H1 (cell line): ENCODE results near the gene GFI1B. TPM values are rescaled to one million over a fixed set of nuclear protein-coding genes. Genes with fewer than 3 reads are reported as not detected.

ENCODE experiments used
- BACH1 ChIP-seq: IDR thresholded peaks from 2 replicates; pipeline ENCODE4 v1.6.1; 2012; ENCODE audit warnings: low read length, improper control_type of control experiment
- BRCA1 ChIP-seq: IDR thresholded peaks from 2 replicates; pipeline ENCODE4 v1.6.1; 2012; ENCODE audit warnings: low read depth, low read length, improper control_type of control experiment
- EZH2 ChIP-seq: fragments of 200-600 bp; sonication (generic); IDR thresholded peaks from 2 replicates; pipeline ENCODE4 v1.7.1; 2012; ENCODE audit warnings: low read depth, mild to moderate bottlenecking, moderate library complexity, low read length, inconsistent platforms; ENCODE audit not compliant: severe bottlenecking
- GABPA ChIP-seq: IDR thresholded peaks from 2 replicates; pipeline ENCODE4 v1.6.1; 2011; ENCODE audit warnings: mild to moderate bottlenecking, low read length, moderate library complexity, borderline replicate concordance; ENCODE audit not compliant: insufficient read depth
- HDAC2 ChIP-seq, 2 experiments: fragments of 300-600 bp in 1 of 2; sonication (generic) in 1 of 2; IDR thresholded peaks; 2 replicates each; pipeline ENCODE4 v1.6.1; 2011 to 2012; ENCODE audit warnings: low read depth in 2 of 2, low read length in 2 of 2, mild to moderate bottlenecking in 2 of 2, moderate library complexity in 2 of 2, borderline replicate concordance in 1 of 2, inconsistent platforms in 1 of 2
- POLR2A ChIP-seq, 2 experiments: IDR thresholded peaks; 1 replicate in 1 of 2; 2 replicates in 1 of 2; pipeline ENCODE4 v1.6.1; 2011; ENCODE audit warnings: low read depth in 2 of 2, low read length in 2 of 2, mild to moderate bottlenecking in 2 of 2; ENCODE audit errors: control extremely low read depth in 1 of 2
- POLR2AphosphoS5 ChIP-seq: IDR thresholded peaks from 2 replicates; pipeline ENCODE4 v1.6.1; 2011; ENCODE audit warnings: low read depth, low read length
- RFX5 ChIP-seq: IDR thresholded peaks from 2 replicates; pipeline ENCODE4 v1.6.1; 2011; ENCODE audit warnings: low read depth, low read length, improper control_type of control experiment, borderline replicate concordance
- TBP ChIP-seq: IDR thresholded peaks from 2 replicates; pipeline ENCODE4 v1.6.1; 2011; ENCODE audit warnings: low read depth, low read length, improper control_type of control experiment
- YY1 ChIP-seq: IDR thresholded peaks from 2 replicates; pipeline ENCODE4 v1.6.1; 2011; ENCODE audit warnings: low read depth, mild to moderate bottlenecking, low read length
- polyA plus RNA-seq, 7 experiments: library from polyadenylated mRNA; depleted of rRNA in 3 of 7; stranded (reverse) in 5 of 7; unstranded in 2 of 7; fragments of >200 nt in 5 of 7; fragments of 200-250 nt in 2 of 7; gene quantifications; 1 replicate in 5 of 7; 2 replicates in 1 of 7; 4 replicates in 1 of 7; pipeline versions ENCODE4 v1.2.1 to v1.2.3, GENCODE V29; 2011 to 2013; ENCODE audit warnings: missing spikeins in 2 of 7, mixed read lengths in 2 of 7
- total RNA-seq: library from RNA; stranded (reverse); fragmentation: NEBNext Ultra II Directional; extraction: Animal tissue kit (Norgen Biotek cat#: 25700); gene quantifications from 2 replicates; pipeline ENCODE4 v1.2.1, GENCODE V29; 2021

GFI1B gene
- total and polyA plus RNA-seq, 2 of the 8 experiments (the other 6 are each of a cell fraction or from before 2014, with no cell fraction given), result 0.09 to 0.11 TPM

- TF ChIP-seq POLR2AphosphoS5 (no peak), TBP (no peak), BACH1 (no peak), YY1 (no peak), BRCA1 (no peak), POLR2A (IDR thresholded peaks at IDR 0.05; ENCODE audit: control extremely low read depth in 1 of 2, low read depth in 2 of 2, low read length in 2 of 2) (no peak), GABPA (no peak), HDAC2 (IDR thresholded peaks at IDR 0.05; ENCODE audit: borderline replicate concordance in 1 of 2, low read depth in 2 of 2, low read length in 2 of 2) (no peak), RFX5 (no peak), EZH2 (no peak)
Observed at GRCh38 chr9:132980157-132980556, 1.7 kb downstream of the GFI1B start (continued).
